HT1080 (cell line): ENCODE data around the gene MCF2L. TPM values are rescaled to one million over a fixed set of nuclear protein-coding genes. Genes with fewer than 3 reads are reported as not detected.

Experiments
- DNase-seq: peaks from one replicate; pipeline ENCODE4 v3.0.0-alpha.2; 2015; ENCODE audit warnings: low read depth
- total RNA-seq: library from RNA; depleted of rRNA; stranded (reverse); fragments of >200 nt; shearing (Covaris generic); gene quantifications from 2 replicates; pipeline ENCODE4 v1.2.3, GENCODE V29; 2014

MCF2L gene
- total RNA-seq, 1 experiment from 2014 or later = 0.53 TPM

DNA sequence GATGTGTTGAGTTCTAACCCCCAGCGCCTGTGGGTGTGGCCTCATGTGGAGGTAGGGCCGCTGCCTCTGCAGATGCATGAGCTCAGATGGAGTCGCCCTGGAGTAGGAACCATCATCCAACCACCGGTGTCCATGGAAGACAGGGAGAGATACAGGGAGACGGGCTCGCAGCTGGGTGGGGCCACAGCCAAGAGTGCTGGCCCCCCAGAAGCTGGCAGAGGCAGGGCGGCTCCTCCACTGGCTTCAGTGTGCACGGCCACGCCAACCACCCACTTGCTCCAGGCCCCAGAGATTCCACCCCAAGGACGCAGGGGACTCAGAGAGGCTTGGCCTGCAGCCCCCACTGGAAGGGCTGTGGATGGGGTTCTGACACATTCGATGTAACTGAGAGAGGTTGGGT lies 5.4 kb upstream of the MCF2L start:
- no peak for DNase-seq

- no peak for DNase-seq
Observed at GRCh38 chr13:112964971-112965492, 4.0 kb upstream of the MCF2L start.

DNA sequence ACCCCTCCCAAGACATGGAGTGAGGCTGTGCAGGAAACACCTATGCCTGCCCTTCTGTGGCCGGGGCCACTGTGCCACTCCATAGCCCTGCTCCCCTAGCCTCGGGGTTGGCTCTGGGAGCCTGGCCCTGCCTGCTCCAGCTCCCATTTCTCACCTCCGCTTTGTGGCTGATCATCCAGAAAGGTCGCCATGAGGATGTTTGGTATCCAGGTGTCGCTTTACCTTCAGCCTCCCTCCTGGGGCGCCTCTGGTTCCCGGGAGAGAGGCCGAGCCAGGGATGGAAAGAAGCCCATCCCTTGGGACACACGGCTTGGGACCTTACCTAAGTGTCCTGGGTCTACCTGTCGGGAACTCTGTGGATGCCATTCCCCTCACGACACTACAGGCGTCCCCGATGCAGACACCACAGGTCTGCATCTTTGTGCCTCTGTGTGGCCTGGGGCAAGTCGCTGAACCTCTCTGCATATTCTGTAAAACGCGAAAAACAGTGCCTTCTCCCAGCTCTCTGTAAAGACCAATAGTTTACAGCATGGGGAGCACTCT lies 3.4 kb upstream of the MCF2L start:
- DNase-seq = no peak

- DNase-seq = no peak
Observed at GRCh38 chr13:112966776-112967175, 2.2 kb upstream of the MCF2L start.

DNA sequence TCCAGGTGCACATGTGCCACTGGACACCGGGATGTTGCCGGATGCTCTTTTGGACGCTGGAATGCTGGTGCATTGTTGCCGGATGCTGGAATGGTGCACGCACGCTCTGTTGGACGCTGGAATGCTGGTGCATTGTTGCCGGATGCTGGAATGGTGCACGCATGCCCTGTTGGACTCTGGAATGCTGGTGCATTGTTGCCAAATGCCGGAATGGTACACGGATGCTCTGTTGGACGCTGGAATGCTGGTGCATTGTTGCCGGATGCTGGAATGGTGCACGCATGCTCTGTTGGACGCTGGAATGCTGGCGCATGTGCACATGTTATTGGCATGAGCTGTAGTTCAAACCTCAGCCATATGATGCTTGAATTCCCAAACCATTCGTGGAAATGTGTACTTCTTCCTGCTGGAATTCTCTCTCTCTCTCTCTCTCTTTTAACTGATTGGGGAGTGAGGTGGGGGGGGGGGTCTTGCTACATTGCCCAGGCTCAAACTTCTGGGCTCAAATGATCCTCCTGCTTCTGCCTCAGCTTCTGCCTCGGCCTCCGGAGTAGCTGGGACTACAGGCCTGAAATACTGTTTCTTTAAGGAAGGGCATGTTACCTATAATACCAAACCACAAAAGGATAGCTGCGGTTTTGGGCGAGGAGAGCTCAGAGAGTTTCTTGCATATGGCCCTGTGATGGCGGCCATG lies 1.2 kb upstream of the MCF2L start:
- DNase-seq = no peak

DNA sequence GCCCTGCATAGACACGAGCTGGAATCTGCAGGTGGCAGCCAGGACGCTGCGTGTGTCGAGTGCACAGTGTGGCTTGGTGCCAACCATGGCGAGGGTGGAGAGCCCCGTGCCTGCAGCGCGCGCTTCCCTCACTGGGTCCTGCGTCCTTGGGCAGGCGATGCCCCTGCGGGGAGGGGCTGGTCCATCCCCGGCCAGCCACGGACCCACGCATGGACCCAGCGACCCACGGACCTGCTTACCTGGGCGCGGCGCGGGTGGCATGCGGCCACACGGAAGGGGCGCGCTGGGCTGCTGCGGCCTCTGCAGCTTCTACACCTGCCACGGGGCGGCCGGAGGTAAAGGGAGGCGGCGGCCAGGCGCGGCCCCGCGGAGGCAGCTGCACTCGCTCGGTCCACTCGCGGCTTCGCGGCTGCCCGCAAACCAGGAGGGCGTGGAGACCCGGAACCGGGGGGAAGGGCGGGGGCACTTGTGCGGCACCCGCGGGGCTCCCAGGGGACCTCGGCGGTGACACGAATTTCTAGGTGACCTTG lies 569 bp upstream of the MCF2L start:
- no peak for DNase-seq

GRCh38 chr13:112969692-112970338 lies 801 bp downstream of the MCF2L start:
- no peak for DNase-seq

- DNase-seq = no peak
Observed at GRCh38 chr13:112970552-112971287, 1.7 kb downstream of the MCF2L start.

DNA sequence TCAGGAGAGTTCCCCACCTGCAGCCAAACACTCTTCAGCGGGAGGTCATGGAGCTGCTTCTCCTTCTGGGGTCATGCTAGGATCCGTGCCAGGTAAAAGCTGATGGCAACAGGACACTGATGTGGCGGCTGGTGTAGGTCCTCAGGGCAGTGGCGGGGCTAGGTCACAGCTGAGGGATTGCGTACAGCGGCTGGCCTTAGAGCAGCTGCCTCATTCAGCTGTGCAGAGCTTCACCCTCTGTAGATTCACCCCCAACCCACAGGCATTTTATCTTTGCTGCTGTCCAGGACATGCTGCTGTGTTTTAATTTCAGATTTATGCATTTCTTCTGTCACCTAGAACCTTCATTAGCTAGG lies 2.3 kb downstream of the MCF2L start:
- DNase-seq = no peak

DNA sequence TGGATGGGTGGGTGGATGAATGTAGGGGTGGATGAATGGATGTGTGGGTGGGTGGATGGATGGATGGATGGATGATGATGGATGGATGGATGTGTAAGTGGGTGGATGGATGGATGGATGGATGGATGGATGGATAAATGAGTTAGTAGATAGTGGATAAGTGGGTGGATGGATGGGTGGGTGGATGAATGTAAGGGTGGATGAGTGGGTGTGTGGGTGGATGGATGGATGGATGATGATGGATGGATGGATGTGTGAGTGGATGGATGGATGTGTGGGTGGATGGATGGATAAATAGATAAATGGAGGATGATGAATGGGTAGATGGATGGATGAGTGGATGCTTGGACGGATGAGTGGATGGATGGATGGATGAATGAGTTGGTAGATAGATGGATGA lies 3.2 kb downstream of the MCF2L start:
- no peak for DNase-seq

DNA sequence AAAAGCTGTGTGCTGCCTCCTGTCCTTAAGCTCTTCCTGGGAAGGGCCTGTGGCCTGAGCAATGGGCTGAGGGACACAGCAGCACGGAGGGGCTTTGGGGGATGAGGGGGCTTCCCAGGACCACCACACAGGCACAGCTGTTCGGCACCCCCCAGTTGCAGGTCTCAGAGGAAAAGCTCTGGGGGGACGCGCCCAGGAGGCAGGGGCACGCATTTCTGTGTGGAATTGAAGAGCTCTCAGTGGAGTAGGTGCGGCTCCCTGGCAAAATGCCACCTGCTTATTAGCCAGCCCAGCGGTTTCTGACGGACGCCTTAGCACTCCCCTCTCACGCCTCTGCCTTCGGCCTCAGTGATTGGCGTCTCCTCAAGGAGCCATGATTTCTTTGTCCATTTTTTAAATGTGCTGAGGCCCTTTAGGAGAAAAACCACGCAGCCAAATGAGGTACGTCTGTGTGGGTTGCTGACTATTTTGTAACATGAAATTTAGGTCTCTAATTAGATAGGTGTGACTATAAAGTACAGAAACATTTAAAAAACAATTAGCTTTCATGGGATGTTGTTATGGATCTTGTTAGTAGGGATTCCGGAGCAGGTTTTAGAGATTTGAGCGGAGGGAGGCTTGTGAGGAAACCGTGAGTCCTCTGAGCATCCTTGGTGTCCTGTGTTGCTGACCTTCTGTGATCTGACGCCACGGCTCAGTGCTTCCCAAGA lies 4.0 kb downstream of the MCF2L start:
- DNase-seq = no peak

GRCh38 chr13:112973577-112973951 lies 4.5 kb downstream of the MCF2L start:
- DNase-seq = no peak

GRCh38 chr13:112974125-112974524 lies 5.1 kb downstream of the MCF2L start:
- no peak for DNase-seq

GRCh38 chr13:112974671-112975070 lies 5.7 kb downstream of the MCF2L start:
- DNase-seq = no peak

- DNase-seq = no peak
Observed at GRCh38 chr13:112975401-112975939, 6.5 kb downstream of the MCF2L start.

DNA sequence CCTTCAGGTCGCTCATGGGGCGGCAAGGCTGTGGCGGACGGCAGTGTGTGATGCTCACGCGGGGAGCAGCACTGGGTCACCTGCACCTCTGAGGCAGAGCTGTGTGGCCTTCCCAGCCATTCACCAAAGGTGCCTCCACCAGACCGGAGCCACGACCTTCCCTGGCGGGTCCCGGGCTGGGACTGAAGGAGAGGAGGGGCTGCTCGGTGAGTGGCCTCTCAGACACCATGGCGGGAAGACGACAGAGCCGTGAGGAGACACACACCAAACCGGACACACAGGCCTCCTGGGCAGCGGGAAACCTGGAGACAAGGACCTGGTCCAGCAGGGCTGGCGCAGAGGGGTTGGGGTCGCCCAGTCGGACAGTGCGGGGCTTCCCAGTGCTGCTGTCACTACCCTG lies 7.5 kb downstream of the MCF2L start:
- DNase-seq = no peak

DNA sequence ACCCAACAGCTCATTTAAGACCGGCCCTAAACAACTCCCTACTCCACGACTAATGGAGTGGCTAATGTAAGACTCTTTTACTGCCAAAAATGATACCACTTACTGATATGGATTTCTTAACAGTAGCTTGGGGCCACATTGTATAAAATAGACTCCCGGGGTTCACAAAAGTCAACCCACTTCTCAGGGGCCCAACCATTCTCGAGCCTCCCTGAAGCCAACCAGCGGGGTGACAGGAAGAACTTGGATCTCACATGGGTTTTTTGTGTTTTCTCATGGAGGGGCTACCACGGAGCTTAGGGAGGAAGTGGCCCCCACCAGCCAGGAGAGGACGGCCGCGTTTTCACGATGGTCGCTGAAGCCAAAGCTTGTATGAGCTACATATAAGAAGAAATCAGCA lies 8.1 kb downstream of the MCF2L start:
- DNase-seq = no peak

DNA sequence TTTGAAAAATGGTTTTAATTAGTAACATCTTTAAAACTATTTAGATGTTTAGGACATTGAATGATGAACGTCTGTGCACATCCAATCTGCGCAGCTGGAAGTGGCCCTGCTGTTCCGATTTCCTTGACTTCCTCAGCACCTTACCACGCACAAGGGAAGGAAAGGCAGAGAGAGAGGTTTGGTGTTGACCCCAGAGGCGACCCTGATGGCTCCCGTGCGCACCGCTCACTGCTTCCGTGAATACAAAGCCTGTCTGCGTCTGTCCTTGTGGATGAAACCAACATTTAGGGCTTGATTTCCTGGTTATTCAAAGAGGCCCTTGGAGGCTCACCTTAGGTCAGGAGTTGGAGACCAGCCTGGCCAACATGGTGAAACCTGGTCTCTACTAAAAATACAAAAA lies 8.5 kb downstream of the MCF2L start:
- no peak for DNase-seq

DNA sequence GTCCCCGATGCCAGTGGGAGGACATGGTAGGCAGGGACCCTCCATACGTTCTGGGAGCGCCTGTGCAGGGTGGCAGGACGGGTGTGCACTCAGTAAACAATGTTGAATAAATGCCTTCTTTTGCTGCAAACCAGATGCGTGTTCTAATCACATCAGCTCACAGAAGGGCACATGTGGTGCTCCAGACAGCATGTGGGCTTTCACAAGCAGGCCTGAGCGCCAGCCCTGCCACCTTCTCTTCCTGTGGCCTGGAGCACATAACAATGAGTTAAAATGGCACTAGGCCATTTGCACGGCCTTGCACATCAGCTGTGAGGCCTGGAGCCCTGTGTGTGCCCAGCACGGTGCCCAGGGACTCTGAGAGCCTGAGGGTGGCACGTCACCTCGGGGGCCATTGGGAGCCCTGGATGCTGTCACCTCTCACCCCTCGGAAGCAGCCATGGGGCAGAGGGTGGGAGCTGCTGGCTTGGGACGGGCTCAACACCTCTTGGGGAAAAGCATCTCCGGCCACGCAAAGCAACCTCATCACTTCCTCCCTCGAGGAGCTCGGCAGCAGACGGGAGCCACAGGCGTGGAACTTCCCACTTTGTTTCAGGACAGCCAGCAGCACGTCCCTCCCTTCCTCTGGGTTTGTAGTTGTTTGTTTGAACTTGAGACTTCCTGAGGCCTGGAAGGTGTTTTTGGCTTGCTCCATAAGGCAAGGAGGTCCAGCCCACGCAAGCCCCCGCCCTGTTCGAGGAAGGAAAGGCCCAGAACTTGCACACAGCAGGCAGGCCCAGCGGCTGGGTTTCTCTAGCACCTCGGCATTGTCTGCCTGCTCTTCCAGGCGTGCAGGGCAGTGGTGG lies 9.8 kb downstream of the MCF2L start:
- DNase-seq = no peak

GRCh38 chr13:112979406-112979902 lies 10.4 kb downstream of the MCF2L start:
- DNase-seq = no peak
